GM10266 (cell line): ENCODE results near the gene CDKL1.

Source experiments
- DNase-seq: peaks from one replicate; pipeline ENCODE4 v3.0.0; 2012; ENCODE audit errors: extremely low spot score
- CTCF ChIP-seq: IDR thresholded peaks from 2 replicates; pipeline ENCODE4 v1.5.1; 2012; ENCODE audit warnings: mild to moderate bottlenecking, low read depth; ENCODE audit not compliant: control insufficient read depth, insufficient read depth; ENCODE audit errors: missing control alignments

CDKL1 gene

GRCh38 chr14:50396631-50397389 lies at the start of gene CDKL1:
Gene CDKL1, minus strand, starts transcription at chr14:50396881. Its CDS starts 1,013 bp downstream, at chr14:50395868.
- DNase-seq: peak; percentile 71
- TF ChIP-seq CTCF: no peak

- TF ChIP-seq CTCF: no peak
- DNase-seq: no peak
These were observed 37.8 kb upstream of the CDKL1 start for GRCh38 chr14:50434528-50434927.

- no peak for TF ChIP-seq CTCF
- DNase-seq: no peak
These were observed 35.5 kb upstream of the CDKL1 start for GRCh38 chr14:50432131-50432530.

- no peak for TF ChIP-seq CTCF
- no peak for DNase-seq
These were observed 29.1 kb upstream of the CDKL1 start for GRCh38 chr14:50425816-50426215.

GRCh38 chr14:50425105-50425504 lies 28.4 kb upstream of the CDKL1 start:
- no peak for TF ChIP-seq CTCF
- DNase-seq: no peak

GRCh38 chr14:50423529-50423928 lies 26.8 kb upstream of the CDKL1 start:
- no peak for TF ChIP-seq CTCF

GRCh38 chr14:50421499-50421898 lies 24.8 kb upstream of the CDKL1 start:
- no peak for DNase-seq
- no peak for TF ChIP-seq CTCF

More at GRCh38 chr14:50423529-50423928, 26.8 kb upstream of the CDKL1 start:
- no peak for DNase-seq
